Measurements from ENCODE around the gene DYNLRB1.
A peak's percentile ranks its signal among the peaks of the same experiment; 100 is the strongest.

The DYNLRB1 gene

DNA sequence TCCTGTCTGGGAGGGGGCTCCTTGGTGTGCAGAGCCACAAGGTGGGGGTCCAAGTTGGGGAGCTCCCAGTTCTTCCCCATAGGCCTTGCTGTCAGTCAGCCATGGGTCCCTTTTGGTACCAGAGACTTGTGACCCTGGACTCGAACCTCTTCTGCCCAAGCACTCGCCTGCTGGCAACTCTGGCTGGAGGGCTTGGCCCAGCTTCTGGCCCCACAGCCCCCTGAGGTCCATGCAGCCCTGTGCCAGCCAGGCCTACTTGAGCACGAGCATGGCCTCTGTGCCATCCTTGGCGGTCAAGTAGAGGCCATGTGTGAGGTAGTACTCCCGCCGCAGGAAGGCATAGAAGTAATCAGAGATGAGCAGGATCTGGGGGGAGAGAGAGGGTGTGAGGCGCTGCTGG, 44.4 kb downstream of the DYNLRB1 start:
- no peak overlapping the region for H3K4me2 ChIP-seq (ENCODE audit: insufficient read depth, low read length, poor library complexity, severe bottlenecking)
- peaks cover 0 to under 1% of the 10 kb centered on the region in 2 donors for H3K9me3 ChIP-seq (replicated peaks in 1 of 2; ENCODE audit: control insufficient read depth in 2 of 2, insufficient read depth in 1 of 2, low read depth in 1 of 2, low read length in 2 of 2)
- no peak overlapping the region for H2AFZ ChIP-seq (ENCODE audit: low read length)
- H3K4ac ChIP-seq (ENCODE audit: low read length), result no peak overlapping the region
- DNase-seq (ENCODE audit: low spot score), result no peak
- H2BK120ac ChIP-seq (ENCODE audit: low read depth, low read length), result no peak overlapping the region
- H3K23ac ChIP-seq (ENCODE audit: low read depth, low read length, poor library complexity), result no peak overlapping the region
- H3K27me3 ChIP-seq (ENCODE audit: control insufficient read depth in 3 of 3, insufficient read depth in 3 of 3, low read depth in 1 of 3, low read length in 3 of 3), result no peaks in the 10 kb centered on the region
- no peak overlapping the region for H4K91ac ChIP-seq (ENCODE audit: low read depth, low read length, poor library complexity)
- H2BK15ac ChIP-seq (ENCODE audit: low read length), result no peak overlapping the region
- H3K27ac ChIP-seq (replicated peaks; ENCODE audit: low read length), result no peak overlapping the region
- no peak overlapping the region for H4K8ac ChIP-seq (ENCODE audit: low read depth, low read length)
- peaks cover 3 to 39% of the 10 kb centered on the region in 2 donors for H3K36me3 ChIP-seq (replicated peaks in 1 of 2; ENCODE audit: control insufficient read depth in 2 of 2, insufficient read depth in 2 of 2, low read length in 2 of 2)
- H3K79me1 ChIP-seq (ENCODE audit: low read depth, low read length), result peaks cover 2% of the 10 kb centered on the region
- H3K9ac ChIP-seq (ENCODE audit: low read depth, low read length, poor library complexity), result no peak overlapping the region
- H2BK12ac ChIP-seq (ENCODE audit: low read length), result no peak overlapping the region
- H3K4me3 ChIP-seq (ENCODE audit: low read length in 2 of 2), result no peak overlapping the region
- peaks cover 0 to 2% of the 10 kb centered on the region in 2 donors for H3K4me1 ChIP-seq (ENCODE audit: control insufficient read depth in 2 of 2, insufficient read depth in 1 of 2, low read depth in 1 of 2, low read length in 2 of 2)
- WGBS, 2 donors (ENCODE audit: extremely low coverage in 2 of 2, insufficient read length in 2 of 2, insufficient replicate concordance in 1 of 2), result no CpG with 5 or more reads among the region's 7 CpGs
- H3K14ac ChIP-seq (ENCODE audit: low read length), result no peak overlapping the region
- H2AK5ac ChIP-seq (ENCODE audit: low read depth, low read length), result no peak overlapping the region
- peak overlapping the region; percentile 66 for H2BK5ac ChIP-seq (ENCODE audit: low read length)
- no peak overlapping the region for H3K18ac ChIP-seq (ENCODE audit: low read length)

DNA sequence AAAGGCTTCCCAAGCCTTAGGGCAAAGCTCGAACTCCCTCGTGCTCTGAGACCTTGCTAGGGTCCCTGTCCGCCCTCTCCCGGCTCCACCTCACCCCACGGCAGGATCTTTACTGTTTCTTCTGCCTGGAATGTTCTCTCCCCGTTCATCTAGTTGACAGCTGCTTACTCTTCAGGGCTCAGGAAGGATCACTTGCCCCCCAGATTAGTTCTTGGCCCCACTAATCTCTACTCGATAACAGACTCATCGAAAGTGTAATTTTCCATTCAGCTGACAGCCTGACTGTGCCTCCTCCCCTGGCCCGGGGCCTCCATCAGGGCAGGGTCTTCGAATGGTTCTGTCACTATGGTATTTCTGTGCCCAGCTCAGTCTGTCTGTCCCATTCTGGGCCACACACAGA, 45.4 kb downstream of the DYNLRB1 start:
- Histone ChIP-seq H3K4me1 (ENCODE audit: control insufficient read depth in 2 of 2, insufficient read depth in 1 of 2, low read depth in 1 of 2, low read length in 2 of 2) (peaks cover 4% of the 10 kb centered on the region in 2 donors), H3K18ac (ENCODE audit: low read length) (no peak overlapping the region), H4K91ac (ENCODE audit: low read depth, low read length, poor library complexity) (no peak overlapping the region), H2BK12ac (ENCODE audit: low read length) (no peak overlapping the region), H3K4ac (ENCODE audit: low read length) (no peak overlapping the region), H3K27ac (replicated peaks; ENCODE audit: low read length) (no peak overlapping the region), H3K9ac (ENCODE audit: low read depth, low read length, poor library complexity) (no peak overlapping the region), H3K23ac (ENCODE audit: low read depth, low read length, poor library complexity) (no peak overlapping the region), H3K9me3 (replicated peaks in 1 of 2; ENCODE audit: control insufficient read depth in 2 of 2, insufficient read depth in 1 of 2, low read depth in 1 of 2, low read length in 2 of 2) (peaks cover 0 to 3% of the 10 kb centered on the region in 2 donors), H4K8ac (ENCODE audit: low read depth, low read length) (no peak overlapping the region), H3K36me3 (replicated peaks in 1 of 2; ENCODE audit: control insufficient read depth in 2 of 2, insufficient read depth in 2 of 2, low read length in 2 of 2) (peaks cover 6 to 41% of the 10 kb centered on the region in 2 donors), H2AFZ (ENCODE audit: low read length) (no peak overlapping the region), H2BK120ac (ENCODE audit: low read depth, low read length) (no peak overlapping the region), H3K14ac (ENCODE audit: low read length) (no peak overlapping the region), H2BK15ac (ENCODE audit: low read length) (no peak overlapping the region), H3K79me1 (ENCODE audit: low read depth, low read length) (peaks cover 2% of the 10 kb centered on the region), H3K27me3 (ENCODE audit: control insufficient read depth in 3 of 3, insufficient read depth in 3 of 3, low read depth in 1 of 3, low read length in 3 of 3) (peaks cover 0 to 2% (median 0%) of the 10 kb centered on the region in 3 experiments), H2AK5ac (ENCODE audit: low read depth, low read length) (no peak overlapping the region), H3K4me2 (ENCODE audit: insufficient read depth, low read length, poor library complexity, severe bottlenecking) (no peak overlapping the region), H3K4me3 (ENCODE audit: low read length in 2 of 2) (no peak overlapping the region), H2BK5ac (ENCODE audit: low read length) (no peak overlapping the region)
- no CpG with 5 or more reads among the region's 10 CpGs for WGBS, 2 donors (ENCODE audit: extremely low coverage in 2 of 2, insufficient read length in 2 of 2, insufficient replicate concordance in 1 of 2)
- no peak for DNase-seq (ENCODE audit: low spot score)

DNA sequence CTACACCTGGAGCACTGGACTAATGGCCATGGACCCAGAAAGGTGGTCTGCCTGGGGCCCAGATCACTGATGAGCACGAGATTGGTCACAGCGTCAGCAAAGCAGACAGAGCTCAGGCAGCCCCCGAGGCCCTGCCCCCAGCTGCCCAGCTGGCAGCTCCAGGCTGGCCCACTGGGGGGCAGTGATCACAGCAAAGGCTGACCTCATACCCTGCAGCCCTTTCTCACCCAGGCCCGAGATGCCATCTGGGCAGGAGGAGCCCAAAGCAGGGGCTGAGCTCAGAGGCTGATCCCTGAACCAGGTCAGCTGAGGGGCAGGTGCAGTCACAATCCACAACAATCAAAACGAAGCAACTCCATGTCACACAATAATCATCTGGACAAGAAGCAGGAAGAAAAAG, 46.4 kb downstream of the DYNLRB1 start:
- no peak for DNase-seq (ENCODE audit: low spot score)

DNA sequence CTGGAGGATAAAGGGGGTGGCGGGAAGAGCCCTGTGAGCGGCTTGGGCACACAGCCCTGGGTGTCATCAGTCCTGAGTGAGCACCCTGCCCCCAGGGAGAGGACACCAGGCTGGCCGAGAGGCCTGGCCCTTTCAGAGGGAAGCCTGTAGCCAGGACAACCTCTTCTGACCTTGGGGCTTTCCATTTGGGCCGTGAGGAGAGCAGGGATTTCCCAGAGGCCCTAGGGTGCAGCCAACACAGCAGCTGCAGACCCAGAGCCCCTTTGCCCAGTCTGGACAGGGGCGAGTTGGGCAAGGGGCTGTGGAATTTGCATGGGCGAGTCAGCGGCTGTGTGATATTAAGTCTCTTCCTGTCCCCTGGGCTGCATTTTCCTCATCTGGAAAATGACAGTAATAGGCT, 48.6 kb downstream of the DYNLRB1 start:
- no peak overlapping the region for H3K9ac ChIP-seq (ENCODE audit: low read depth, low read length, poor library complexity)
- no peaks in the 10 kb centered on the region for H3K79me1 ChIP-seq (ENCODE audit: low read depth, low read length)
- H4K8ac ChIP-seq (ENCODE audit: low read depth, low read length), result no peak overlapping the region

More for the DNA sequence above, 46.4 kb downstream of the DYNLRB1 start:
- Histone ChIP-seq H4K8ac (ENCODE audit: low read depth, low read length) (no peak overlapping the region), H3K27ac (replicated peaks; ENCODE audit: low read length) (no peak overlapping the region), H3K14ac (ENCODE audit: low read length) (no peak overlapping the region), H3K4me1 (ENCODE audit: control insufficient read depth in 2 of 2, insufficient read depth in 1 of 2, low read depth in 1 of 2, low read length in 2 of 2) (peaks cover 4 to 14% of the 10 kb centered on the region in 2 donors), H3K79me1 (ENCODE audit: low read depth, low read length) (peaks cover 2% of the 10 kb centered on the region), H3K18ac (ENCODE audit: low read length) (no peak overlapping the region), H2BK5ac (ENCODE audit: low read length) (no peak overlapping the region), H3K36me3 (replicated peaks in 1 of 2; ENCODE audit: control insufficient read depth in 2 of 2, insufficient read depth in 2 of 2, low read length in 2 of 2) (peaks cover 6 to 43% of the 10 kb centered on the region in 2 donors), H3K27me3 (ENCODE audit: control insufficient read depth in 3 of 3, insufficient read depth in 3 of 3, low read depth in 1 of 3, low read length in 3 of 3) (peaks cover 0 to 2% (median 0%) of the 10 kb centered on the region in 3 experiments), H3K4me2 (ENCODE audit: insufficient read depth, low read length, poor library complexity, severe bottlenecking) (no peak overlapping the region), H3K9me3 (replicated peaks in 1 of 2; ENCODE audit: control insufficient read depth in 2 of 2, insufficient read depth in 1 of 2, low read depth in 1 of 2, low read length in 2 of 2) (peaks cover 0 to 3% of the 10 kb centered on the region in 2 donors), H4K91ac (ENCODE audit: low read depth, low read length, poor library complexity) (no peak overlapping the region), H3K9ac (ENCODE audit: low read depth, low read length, poor library complexity) (no peak overlapping the region), H3K4me3 (ENCODE audit: low read length in 2 of 2) (no peak overlapping the region), H3K4ac (ENCODE audit: low read length) (no peak overlapping the region), H2BK12ac (ENCODE audit: low read length) (no peak overlapping the region), H3K23ac (ENCODE audit: low read depth, low read length, poor library complexity) (no peak overlapping the region), H2BK15ac (ENCODE audit: low read length) (no peak overlapping the region), H2AFZ (ENCODE audit: low read length) (no peak overlapping the region), H2AK5ac (ENCODE audit: low read depth, low read length) (no peak overlapping the region), H2BK120ac (ENCODE audit: low read depth, low read length) (no peak overlapping the region)
- no CpG with 5 or more reads among the region's 5 CpGs for WGBS, 2 donors (ENCODE audit: extremely low coverage in 2 of 2, insufficient read length in 2 of 2, insufficient replicate concordance in 1 of 2)

More for the DNA sequence above, 48.6 kb downstream of the DYNLRB1 start:
- Histone ChIP-seq H2AK5ac (ENCODE audit: low read depth, low read length) (no peak overlapping the region), H3K4ac (ENCODE audit: low read length) (no peak overlapping the region), H2BK12ac (ENCODE audit: low read length) (no peak overlapping the region), H3K27me3 (ENCODE audit: control insufficient read depth in 3 of 3, insufficient read depth in 3 of 3, low read depth in 1 of 3, low read length in 3 of 3) (peaks cover 0 to 2% (median 0%) of the 10 kb centered on the region in 3 experiments), H4K91ac (ENCODE audit: low read depth, low read length, poor library complexity) (no peak overlapping the region), H2AFZ (ENCODE audit: low read length) (no peak overlapping the region), H2BK120ac (ENCODE audit: low read depth, low read length) (no peak overlapping the region), H3K4me3 (ENCODE audit: low read length in 2 of 2) (no peak overlapping the region), H3K4me2 (ENCODE audit: insufficient read depth, low read length, poor library complexity, severe bottlenecking) (no peak overlapping the region), H3K23ac (ENCODE audit: low read depth, low read length, poor library complexity) (no peak overlapping the region), H3K27ac (replicated peaks; ENCODE audit: low read length) (no peak overlapping the region), H3K9me3 (replicated peaks in 1 of 2; ENCODE audit: control insufficient read depth in 2 of 2, insufficient read depth in 1 of 2, low read depth in 1 of 2, low read length in 2 of 2) (peaks cover 0 to 3% of the 10 kb centered on the region in 2 donors), H2BK15ac (ENCODE audit: low read length) (no peak overlapping the region), H3K36me3 (replicated peaks in 1 of 2; ENCODE audit: control insufficient read depth in 2 of 2, insufficient read depth in 2 of 2, low read length in 2 of 2) (peaks cover 6 to 44% of the 10 kb centered on the region in 2 donors), H2BK5ac (ENCODE audit: low read length) (no peak overlapping the region), H3K4me1 (ENCODE audit: control insufficient read depth in 2 of 2, insufficient read depth in 1 of 2, low read depth in 1 of 2, low read length in 2 of 2) (peaks cover 6 to 15% of the 10 kb centered on the region in 2 donors), H3K18ac (ENCODE audit: low read length) (no peak overlapping the region), H3K14ac (ENCODE audit: low read length) (no peak overlapping the region)
- no CpG with 5 or more reads among the region's 7 CpGs for WGBS, 2 donors (ENCODE audit: extremely low coverage in 2 of 2, insufficient read length in 2 of 2, insufficient replicate concordance in 1 of 2)
- DNase-seq (ENCODE audit: low spot score), result no peak

Measured in neuronal stem cell (in vitro differentiated cells).